ENCODE data around the gene ERBB4. TPM values are rescaled to one million over a fixed set of nuclear protein-coding genes. Genes with fewer than 3 reads are reported as not detected.

ERBB4 gene
- total RNA-seq, 4 donors from 2014 or later: 0.59 to 1.5 (median 0.83) TPM

DNA sequence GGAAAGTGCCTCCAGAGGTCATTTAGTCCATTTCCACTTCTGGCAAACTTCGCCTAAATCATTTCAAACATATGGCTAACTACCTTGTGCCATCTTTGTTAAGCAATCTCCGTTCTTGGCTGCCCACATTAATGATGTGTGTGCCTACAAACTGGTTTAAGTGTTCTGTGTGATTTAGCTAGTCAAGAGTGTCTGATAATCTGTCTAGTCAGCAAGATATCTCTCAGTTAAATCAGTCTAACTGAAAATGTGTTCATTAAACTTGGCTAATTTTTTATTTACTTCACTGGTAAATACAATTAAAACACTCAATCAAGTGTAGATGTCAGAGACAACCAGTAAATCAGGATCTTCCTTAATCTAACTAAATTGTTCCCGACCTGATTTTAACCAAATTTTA lies 352.4 kb downstream of the ERBB4 start:
- DNase-seq (ENCODE audit: low spot score in 2 of 2): no peak
- intact Hi-C loops (cut with DNase I; ENCODE audit: low total_unique reads): no loop called here
- H3K4me3 ChIP-seq (ENCODE audit: low read depth, poor library complexity, severe bottlenecking): no peak overlapping the region
- 58 to 70% methylated on average over 3 of the region's 3 CpGs for WGBS, 2 donors
- TF ChIP-seq, protein P1, sequence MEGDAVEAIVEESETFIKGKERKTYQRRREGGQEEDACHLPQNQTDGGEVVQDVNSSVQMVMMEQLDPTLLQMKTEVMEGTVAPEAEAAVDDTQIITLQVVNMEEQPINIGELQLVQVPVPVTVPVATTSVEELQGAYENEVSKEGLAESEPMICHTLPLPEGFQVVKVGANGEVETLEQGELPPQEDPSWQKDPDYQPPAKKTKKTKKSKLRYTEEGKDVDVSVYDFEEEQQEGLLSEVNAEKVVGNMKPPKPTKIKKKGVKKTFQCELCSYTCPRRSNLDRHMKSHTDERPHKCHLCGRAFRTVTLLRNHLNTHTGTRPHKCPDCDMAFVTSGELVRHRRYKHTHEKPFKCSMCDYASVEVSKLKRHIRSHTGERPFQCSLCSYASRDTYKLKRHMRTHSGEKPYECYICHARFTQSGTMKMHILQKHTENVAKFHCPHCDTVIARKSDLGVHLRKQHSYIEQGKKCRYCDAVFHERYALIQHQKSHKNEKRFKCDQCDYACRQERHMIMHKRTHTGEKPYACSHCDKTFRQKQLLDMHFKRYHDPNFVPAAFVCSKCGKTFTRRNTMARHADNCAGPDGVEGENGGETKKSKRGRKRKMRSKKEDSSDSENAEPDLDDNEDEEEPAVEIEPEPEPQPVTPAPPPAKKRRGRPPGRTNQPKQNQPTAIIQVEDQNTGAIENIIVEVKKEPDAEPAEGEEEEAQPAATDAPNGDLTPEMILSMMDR (IDR thresholded peaks at IDR 0.05): no peak
- no peak for TF ChIP-seq POLR2A (IDR thresholded peaks at IDR 0.05)

DNA sequence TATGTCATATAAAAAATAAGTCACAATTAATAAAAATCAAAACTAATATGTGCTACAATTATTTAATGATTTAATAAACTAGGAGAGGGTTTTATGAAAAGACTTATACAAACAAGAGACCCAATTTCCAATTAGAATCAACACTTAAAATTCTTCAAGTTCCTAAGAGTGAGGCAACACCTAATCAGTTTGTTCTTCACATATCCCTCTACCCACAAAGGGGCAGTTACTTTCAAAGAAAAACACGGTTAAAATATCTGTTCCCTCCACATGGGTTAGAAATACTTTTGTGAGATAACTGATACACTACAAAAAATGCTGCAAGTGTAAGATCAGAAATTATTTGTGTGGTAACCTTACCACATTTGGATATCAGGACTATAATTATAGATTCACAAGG lies 357.0 kb downstream of the ERBB4 start:
- no peak overlapping the region for H3K4me3 ChIP-seq (ENCODE audit: low read depth, poor library complexity, severe bottlenecking)
- intact Hi-C loops (cut with DNase I; ENCODE audit: low total_unique reads): no loop called here
- TF ChIP-seq, protein P1 (IDR thresholded peaks at IDR 0.05): no peak
- no peak for TF ChIP-seq POLR2A (IDR thresholded peaks at IDR 0.05)
- 0 to 48% methylated on average over 1 of the region's 1 CpG for WGBS, 2 donors
- no peak for DNase-seq (ENCODE audit: low spot score in 2 of 2)

DNA sequence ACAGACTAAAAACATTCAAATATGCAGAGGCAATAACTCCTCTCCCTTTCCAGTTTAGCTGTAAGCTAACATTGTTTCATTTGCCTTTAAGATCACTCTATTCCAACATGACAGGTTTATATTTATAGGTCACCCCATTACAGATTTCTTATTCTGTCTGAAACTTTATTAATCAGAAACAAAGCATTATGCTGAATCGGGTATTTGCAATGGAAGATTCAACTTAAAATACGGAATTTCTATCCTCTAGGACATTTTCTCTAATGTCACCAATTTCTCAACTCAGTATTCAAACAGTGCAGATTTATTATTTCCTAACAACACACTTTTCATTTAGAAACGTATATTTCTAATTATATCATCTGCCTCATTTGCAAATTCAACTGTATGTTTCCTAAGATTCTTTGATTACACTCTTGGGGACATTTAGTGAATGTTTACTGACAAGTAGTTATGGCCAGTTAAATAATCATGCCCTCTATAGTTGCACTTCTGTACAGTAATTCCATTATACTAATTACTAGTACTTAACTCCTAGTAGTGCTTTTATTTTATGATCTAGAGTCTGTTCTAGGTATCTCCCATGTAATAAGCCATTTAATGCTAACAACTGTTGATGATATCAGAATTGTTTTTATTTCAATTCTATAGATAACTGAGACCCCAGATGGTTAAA lies 358.1 kb downstream of the ERBB4 start:
- H3K4me3 ChIP-seq (ENCODE audit: low read depth, poor library complexity, severe bottlenecking): no peak overlapping the region
- no peak for DNase-seq (ENCODE audit: low spot score in 2 of 2)
- no peak for TF ChIP-seq POLR2A (IDR thresholded peaks at IDR 0.05)
- TF ChIP-seq, protein P1 (IDR thresholded peaks at IDR 0.05): no peak
- 50% methylated on average over 3 of the region's 3 CpGs for WGBS, 2 donors
- intact Hi-C loops (cut with DNase I; ENCODE audit: low total_unique reads): no loop called here

DNA sequence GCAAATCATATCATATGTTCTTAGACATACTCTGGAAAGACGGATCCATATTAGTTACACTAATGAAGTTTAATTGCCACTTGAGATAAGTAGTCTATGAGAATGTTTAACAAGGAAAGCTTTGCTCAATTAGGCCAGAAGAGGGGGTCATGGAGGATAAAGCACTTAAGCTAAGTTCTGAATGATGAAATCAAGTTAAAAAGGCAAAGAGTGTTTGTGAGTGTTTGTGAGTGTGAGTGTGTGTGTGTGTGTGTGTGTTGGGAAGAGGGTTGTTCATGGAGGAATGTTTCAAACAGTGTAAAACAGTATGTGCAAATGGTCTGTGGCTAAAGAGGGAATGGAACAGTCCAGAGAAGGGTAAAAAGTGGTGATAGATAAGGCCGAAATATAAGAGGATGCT lies 360.9 kb downstream of the ERBB4 start:
- no peak overlapping the region for H3K4me3 ChIP-seq (ENCODE audit: low read depth, poor library complexity, severe bottlenecking)
- no peak for TF ChIP-seq POLR2A (IDR thresholded peaks at IDR 0.05)
- TF ChIP-seq, protein P1 (IDR thresholded peaks at IDR 0.05): no peak
- WGBS, 2 donors: 47 to 91% methylated on average over 2 of the region's 2 CpGs
- intact Hi-C loops (cut with DNase I; ENCODE audit: low total_unique reads): no loop called here
- no peak for DNase-seq (ENCODE audit: low spot score in 2 of 2)

DNA sequence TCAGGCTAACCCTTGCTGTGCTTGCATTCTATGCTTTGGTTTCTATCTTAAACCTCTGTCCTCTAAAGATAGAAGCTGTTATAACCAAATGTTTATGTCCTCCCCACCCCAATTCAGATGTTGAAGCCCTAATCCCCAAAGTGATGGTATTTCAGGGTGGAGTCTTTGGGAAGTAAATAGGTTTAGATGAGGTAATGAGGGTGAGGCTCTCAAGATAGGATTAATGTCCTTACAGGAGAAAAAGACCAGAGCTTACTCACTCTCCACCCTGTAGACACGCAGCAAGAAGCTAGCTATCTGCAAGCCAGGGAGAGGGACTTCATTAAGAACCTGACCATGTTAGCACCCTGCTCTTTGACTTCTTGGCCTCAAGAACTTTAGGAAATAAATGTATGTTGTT lies 362.5 kb downstream of the ERBB4 start:
- TF ChIP-seq, protein P1 (IDR thresholded peaks at IDR 0.05): no peak
- no peak for TF ChIP-seq POLR2A (IDR thresholded peaks at IDR 0.05)
- intact Hi-C loops (cut with DNase I; ENCODE audit: low total_unique reads): no loop called here
- 56 to 68% methylated on average over 1 of the region's 1 CpG for WGBS, 2 donors
- H3K4me3 ChIP-seq (ENCODE audit: low read depth, poor library complexity, severe bottlenecking): no peak overlapping the region
- DNase-seq (ENCODE audit: low spot score in 2 of 2): no peak

All from lower leg skin (tissue), 4 donors.